Astrocyte (in vitro differentiated cells and primary cell): Measurements from ENCODE around the gene SNAP25.

Experiments
- EZH2 ChIP-seq: IDR thresholded peaks from 2 replicates; pipeline ENCODE4 v1.6.1; 2012; ENCODE audit warnings: mild to moderate bottlenecking, low read length, inconsistent platforms; ENCODE audit not compliant: insufficient read depth
- TF ChIP-seq, protein P1 (sequence below): IDR thresholded peaks from 2 replicates; pipeline ENCODE4 v1.5.1; 2011; ENCODE audit warnings: low read depth, mild to moderate bottlenecking, inconsistent platforms, low read length, moderate library complexity; ENCODE audit not compliant: insufficient read depth

DNA sequence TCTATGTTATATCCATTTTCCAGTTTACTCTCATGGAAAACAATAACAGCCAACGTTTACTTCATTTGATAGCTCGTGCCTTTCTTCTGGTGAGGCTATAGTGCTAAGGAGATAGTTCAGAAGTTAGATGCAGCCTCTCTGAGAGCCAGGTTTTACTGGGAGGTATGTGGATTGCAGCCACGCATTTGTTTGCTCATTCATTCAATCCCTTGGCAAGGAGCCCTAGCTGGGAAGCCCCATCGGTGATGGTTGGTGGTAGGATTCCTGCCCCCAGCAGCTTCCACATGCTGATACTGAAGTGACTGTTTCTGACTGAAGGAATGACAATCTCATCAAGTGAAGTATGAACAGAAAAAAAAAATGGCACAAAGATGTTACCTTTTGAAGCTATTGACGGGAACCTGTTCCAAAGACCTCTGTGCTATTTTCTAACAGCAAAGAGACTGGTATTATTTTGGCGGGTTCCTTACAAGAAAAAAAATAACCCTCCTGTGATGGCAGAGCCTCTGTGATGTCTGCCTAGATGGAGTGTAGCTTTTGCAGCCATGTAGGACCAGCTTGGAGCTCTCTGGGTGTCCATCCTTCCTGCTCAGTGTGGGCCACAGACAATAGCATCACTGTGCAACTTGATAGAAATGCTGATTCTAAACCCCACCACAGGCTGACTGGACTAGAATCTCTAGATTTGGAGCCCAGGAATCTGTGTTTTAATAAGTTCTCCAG, 30.6 kb downstream of the SNAP25 start:
- TF ChIP-seq, protein P1, sequence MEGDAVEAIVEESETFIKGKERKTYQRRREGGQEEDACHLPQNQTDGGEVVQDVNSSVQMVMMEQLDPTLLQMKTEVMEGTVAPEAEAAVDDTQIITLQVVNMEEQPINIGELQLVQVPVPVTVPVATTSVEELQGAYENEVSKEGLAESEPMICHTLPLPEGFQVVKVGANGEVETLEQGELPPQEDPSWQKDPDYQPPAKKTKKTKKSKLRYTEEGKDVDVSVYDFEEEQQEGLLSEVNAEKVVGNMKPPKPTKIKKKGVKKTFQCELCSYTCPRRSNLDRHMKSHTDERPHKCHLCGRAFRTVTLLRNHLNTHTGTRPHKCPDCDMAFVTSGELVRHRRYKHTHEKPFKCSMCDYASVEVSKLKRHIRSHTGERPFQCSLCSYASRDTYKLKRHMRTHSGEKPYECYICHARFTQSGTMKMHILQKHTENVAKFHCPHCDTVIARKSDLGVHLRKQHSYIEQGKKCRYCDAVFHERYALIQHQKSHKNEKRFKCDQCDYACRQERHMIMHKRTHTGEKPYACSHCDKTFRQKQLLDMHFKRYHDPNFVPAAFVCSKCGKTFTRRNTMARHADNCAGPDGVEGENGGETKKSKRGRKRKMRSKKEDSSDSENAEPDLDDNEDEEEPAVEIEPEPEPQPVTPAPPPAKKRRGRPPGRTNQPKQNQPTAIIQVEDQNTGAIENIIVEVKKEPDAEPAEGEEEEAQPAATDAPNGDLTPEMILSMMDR = no peak
- TF ChIP-seq EZH2 = no peak
